Activated CD4-positive, alpha-beta T cell treated with anti-CD3 and anti-CD28 coated beads for 48 hours (primary cell): ENCODE data around the gene CELSR1.

Experiments
- DNase-seq: peaks from one replicate; pipeline ENCODE4 v3.0.0-alpha.2; 2020

Gene CELSR1

GRCh38 chr22:46439576-46440465 is 97.6 kb downstream of the CELSR1 start:
- DNase-seq: no peak

DNA sequence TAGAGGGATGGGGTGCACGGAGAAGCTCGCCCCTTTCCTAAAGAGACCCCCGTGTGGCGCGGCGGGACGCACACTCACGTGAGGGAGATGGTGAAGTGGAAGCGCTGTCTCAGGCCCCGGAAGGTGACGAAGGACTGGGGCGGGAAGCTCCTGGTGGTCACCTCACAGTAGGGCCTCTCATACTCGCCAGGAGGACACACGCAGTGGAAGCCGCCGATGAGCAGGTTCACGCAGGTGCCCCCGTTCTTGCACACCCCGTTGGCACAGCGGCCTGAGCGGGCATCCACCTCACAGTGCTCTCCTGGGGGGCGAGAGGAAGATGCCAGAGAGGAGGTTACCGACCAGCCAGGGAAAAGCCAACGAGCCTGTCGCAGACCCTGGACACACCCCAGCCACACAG is 98.3 kb downstream of the CELSR1 start:
- DNase-seq: no peak

- no peak for DNase-seq
These were observed 99.6 kb downstream of the CELSR1 start for GRCh38 chr22:46437671-46438440.

DNA sequence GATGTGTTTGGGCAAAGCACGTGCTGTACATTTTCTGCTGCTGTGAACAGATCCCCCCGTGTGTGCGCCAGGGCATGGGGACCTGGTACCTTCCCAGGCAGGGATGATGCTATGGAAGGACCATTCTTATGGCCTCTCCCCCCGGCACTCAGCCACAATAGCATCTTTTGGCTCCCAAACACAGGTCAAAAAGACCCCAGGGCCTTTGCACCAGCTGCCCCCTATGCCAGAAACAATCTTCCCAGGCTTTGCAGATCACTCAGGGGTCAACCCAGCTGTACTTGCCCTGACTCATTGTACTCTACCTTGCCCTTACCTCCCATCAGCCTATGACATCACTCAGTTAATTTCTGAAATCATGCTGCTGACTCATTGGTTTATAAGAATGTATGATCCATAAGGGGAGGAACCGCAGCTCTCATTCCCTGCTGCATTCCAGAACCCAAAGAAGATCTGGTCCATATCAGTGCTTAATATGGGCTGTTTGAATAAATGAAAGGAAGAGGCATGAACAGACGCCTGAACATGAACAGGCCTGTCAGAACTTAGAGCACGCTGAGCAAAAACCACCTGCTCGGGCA is 100.7 kb downstream of the CELSR1 start:
- no peak for DNase-seq

GRCh38 chr22:46433318-46433717 is 104.1 kb downstream of the CELSR1 start:
- no peak for DNase-seq

- peak; percentile 41 for DNase-seq
These were observed 105.0 kb downstream of the CELSR1 start for GRCh38 chr22:46432164-46433068.

- DNase-seq: no peak
These were observed 106.2 kb downstream of the CELSR1 start for GRCh38 chr22:46430961-46431838.

- DNase-seq: no peak
These were observed 108.0 kb downstream of the CELSR1 start for GRCh38 chr22:46429325-46429853.

- DNase-seq: no peak
These were observed 108.7 kb downstream of the CELSR1 start for GRCh38 chr22:46428602-46429324.

DNA sequence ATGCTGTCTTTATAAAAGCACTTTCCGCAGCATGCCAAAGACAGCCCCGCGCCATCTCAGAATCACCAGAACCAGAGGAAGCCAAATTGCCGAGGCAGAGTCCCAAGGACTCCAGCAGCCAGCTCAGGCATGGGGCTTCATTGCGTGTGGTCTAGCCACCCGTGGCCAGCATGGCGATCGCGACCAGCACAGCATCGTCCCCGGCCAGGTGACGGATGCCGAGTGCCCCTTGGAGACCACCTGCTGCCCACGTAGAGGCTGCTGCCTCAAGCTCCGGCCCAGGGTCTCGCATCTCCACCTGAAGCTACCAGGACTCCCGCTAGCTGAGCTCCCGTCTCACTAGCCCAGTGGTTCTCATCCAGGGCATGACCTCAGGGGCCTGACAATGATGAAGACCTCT is 109.2 kb downstream of the CELSR1 start:
- DNase-seq: no peak

- no peak for DNase-seq
These were observed 112.4 kb downstream of the CELSR1 start for GRCh38 chr22:46425016-46425415.

DNA sequence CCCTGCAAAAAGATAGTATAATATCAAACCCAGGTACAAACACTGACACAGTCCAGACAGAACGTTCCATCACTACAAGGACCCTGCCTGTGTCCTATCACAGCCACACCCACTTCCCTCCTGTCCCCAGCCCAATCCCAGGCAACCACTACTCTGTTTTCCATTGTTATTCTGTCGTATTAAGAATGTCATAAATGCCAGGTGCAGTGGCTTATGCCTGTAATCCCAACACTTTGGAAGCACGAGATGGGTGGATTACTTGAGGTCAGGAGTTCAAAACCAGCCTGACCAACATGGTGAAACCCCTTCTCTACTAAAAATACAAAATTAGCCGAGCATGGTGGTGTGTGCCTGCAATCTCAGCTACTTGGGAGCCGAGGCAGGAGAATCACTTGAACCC is 112.9 kb downstream of the CELSR1 start:
- DNase-seq: no peak

- no peak for DNase-seq
These were observed 114.5 kb downstream of the CELSR1 start for GRCh38 chr22:46422896-46423295.

GRCh38 chr22:46421267-46421666 is 116.2 kb downstream of the CELSR1 start:
- DNase-seq: peak; percentile 24

DNA sequence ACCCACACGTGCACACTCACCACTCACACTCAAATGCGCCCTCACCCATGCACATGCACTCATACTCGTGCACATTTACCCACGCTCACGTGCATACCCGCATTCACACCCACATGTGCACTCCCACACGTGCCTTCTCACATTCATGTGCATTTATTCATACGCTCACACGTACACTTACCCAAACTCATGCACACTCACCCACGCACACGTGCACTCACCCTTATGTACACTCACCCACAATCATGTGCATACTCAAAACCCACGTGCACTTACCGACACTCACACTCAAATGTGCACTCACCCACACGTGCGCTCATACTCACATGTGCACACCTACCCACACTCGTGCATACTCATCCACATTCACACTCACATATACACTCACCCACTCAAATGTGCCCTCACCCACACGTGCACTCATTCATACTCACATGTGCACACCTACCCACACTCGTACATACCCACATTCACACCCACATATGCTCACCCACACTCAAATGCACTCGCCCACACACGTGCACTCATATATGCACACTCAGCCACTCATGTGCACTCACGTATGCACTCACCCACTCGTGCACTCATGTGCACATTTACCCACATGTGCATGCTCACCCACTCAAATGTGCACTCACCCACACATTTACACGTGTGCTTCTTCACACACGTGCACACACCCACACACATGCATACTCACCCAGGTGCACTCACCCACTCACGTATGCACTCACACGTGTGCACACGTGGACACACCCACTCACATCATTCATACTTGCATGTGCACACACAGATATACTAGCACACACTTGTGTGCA is 117.5 kb downstream of the CELSR1 start:
- DNase-seq: no peak

- DNase-seq: no peak
These were observed 118.6 kb downstream of the CELSR1 start for GRCh38 chr22:46418827-46419226.

GRCh38 chr22:46417769-46418168 is 119.7 kb downstream of the CELSR1 start:
- no peak for DNase-seq

GRCh38 chr22:46416891-46417580 is 120.4 kb downstream of the CELSR1 start:
- DNase-seq: no peak

GRCh38 chr22:46416520-46416871 is 120.9 kb downstream of the CELSR1 start:
- DNase-seq: no peak
